Neural crest cell (in vitro differentiated cells): ENCODE results near the gene SSTR4. TPM values are rescaled to one million over a fixed set of nuclear protein-coding genes. Genes with fewer than 3 reads are reported as not detected.

Source experiments
- DNase-seq: peaks from one replicate; pipeline ENCODE4 v3.0.0; 2021; ENCODE audit warnings: low read depth, mixed read lengths, low spot score
- H3K27ac Mint-ChIP-seq: one replicate; pipeline ENCODE4 v1.8.0; 2021; ENCODE audit warnings: mild to moderate bottlenecking, mixed read lengths; ENCODE audit not compliant: unreplicated experiment
- H3K27me3 Mint-ChIP-seq: 2 replicates; pipeline ENCODE4 v1.8.0; 2021; ENCODE audit warnings: low read depth, mild to moderate bottlenecking, mixed read lengths
- H3K36me3 Mint-ChIP-seq: 2 replicates; pipeline ENCODE4 v1.8.0; 2021; ENCODE audit warnings: low read depth, mild to moderate bottlenecking, mixed read lengths
- H3K4me1 Mint-ChIP-seq: 2 replicates; pipeline ENCODE4 v1.8.0; 2021; ENCODE audit warnings: mixed read lengths
- H3K4me3 Mint-ChIP-seq: one replicate; pipeline ENCODE4 v1.8.0; 2021; ENCODE audit warnings: mild to moderate bottlenecking, mixed read lengths
- H3K9me3 Mint-ChIP-seq: 2 replicates; pipeline ENCODE4 v1.8.0; 2021; ENCODE audit warnings: mixed read lengths
- total RNA-seq: library from RNA; stranded (reverse); gene quantifications from 2 replicates; pipeline ENCODE4 v1.2.1, GENCODE V29; 2021
- TF ChIP-seq, protein P1 (sequence below): fragments of 200-600 bp; sonication (generic); conservative IDR thresholded peaks from 2 replicates; pipeline ENCODE4 v1.5.0; 2021; ENCODE audit warnings: antibody characterized with exemption, mild to moderate bottlenecking

SSTR4 gene
- total RNA-seq, 1 donor from 2014 or later: not detected

DNA sequence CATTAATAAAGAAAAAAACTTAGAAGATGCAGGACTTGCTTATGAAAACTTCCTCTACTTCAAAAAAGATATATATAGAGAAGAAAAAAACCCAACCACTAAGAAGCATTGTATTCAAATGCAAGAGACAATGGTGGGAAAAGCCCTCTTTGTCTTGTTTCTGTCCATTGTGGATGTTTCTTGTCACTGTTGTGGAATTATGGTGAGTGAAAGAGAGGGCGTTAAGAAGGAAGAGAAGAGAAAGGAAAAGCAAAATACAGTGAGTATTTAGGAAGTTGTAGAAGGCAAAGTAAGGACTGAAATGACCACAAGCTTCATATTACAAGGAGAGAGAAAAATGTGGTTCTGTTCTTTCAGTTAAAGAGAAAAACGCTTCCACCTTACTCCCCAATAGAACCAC lies 28.5 kb downstream of the SSTR4 start:
- H3K27ac Mint-ChIP-seq: no peak overlapping the region
- peaks cover 22% of the 10 kb centered on the region for H3K4me1 Mint-ChIP-seq
- DNase-seq: no peak
- H3K27me3 Mint-ChIP-seq: peaks cover 3% of the 10 kb centered on the region
- no peaks in the 10 kb centered on the region for H3K9me3 Mint-ChIP-seq
- no peak overlapping the region for H3K4me3 Mint-ChIP-seq
- TF ChIP-seq, protein P1, sequence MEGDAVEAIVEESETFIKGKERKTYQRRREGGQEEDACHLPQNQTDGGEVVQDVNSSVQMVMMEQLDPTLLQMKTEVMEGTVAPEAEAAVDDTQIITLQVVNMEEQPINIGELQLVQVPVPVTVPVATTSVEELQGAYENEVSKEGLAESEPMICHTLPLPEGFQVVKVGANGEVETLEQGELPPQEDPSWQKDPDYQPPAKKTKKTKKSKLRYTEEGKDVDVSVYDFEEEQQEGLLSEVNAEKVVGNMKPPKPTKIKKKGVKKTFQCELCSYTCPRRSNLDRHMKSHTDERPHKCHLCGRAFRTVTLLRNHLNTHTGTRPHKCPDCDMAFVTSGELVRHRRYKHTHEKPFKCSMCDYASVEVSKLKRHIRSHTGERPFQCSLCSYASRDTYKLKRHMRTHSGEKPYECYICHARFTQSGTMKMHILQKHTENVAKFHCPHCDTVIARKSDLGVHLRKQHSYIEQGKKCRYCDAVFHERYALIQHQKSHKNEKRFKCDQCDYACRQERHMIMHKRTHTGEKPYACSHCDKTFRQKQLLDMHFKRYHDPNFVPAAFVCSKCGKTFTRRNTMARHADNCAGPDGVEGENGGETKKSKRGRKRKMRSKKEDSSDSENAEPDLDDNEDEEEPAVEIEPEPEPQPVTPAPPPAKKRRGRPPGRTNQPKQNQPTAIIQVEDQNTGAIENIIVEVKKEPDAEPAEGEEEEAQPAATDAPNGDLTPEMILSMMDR: no peak
- no peaks in the 10 kb centered on the region for H3K36me3 Mint-ChIP-seq

DNA sequence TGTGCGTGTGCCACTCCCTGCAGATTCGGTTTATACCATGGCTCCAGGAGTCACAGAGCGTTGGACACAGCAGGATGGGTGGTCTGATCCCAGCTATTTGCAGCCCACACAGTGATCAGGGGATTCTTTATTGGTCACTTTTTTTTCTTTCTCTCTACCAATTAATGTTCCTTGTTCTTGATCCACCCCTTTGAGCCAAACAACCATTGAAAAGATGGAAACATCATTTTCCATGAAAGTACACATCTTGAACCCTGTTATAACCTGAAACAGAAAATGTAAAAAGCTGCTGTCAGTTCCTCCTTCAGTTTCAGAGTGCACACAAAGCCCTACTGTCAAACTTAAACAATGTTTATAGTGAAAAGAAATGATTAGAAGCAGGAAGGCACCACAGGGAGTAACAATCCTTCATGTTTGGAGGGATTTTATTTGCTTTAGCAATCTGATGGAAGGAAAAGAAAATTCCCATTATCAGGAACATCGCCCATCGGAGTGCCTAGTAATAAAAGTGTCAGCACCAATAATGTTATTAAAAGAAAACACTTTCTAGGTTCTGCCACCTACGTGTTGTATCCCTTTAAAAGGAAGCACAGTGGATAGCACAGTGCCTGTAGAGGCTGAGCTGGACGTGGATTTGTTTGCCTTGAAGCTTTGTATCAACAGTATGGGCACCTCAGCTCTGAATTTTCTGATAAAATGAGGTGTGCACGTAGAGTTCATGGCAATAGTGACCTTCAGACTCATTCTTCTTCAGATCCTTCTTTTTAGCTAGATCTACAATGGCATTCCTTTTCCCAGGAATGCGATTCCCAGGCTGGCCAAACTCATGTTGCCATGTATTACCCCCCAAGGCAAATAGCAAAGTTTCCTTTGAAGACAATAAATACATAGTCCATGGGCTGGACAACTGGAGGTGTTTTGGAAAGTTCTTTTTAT lies 30.4 kb downstream of the SSTR4 start:
- Mint-ChIP-seq H3K9me3 (no peaks in the 10 kb centered on the region), H3K27ac (no peak overlapping the region), H3K4me1 (peaks cover 22% of the 10 kb centered on the region), H3K4me3 (no peak overlapping the region), H3K36me3 (no peaks in the 10 kb centered on the region), H3K27me3 (peaks cover 3% of the 10 kb centered on the region)
- TF ChIP-seq, protein P1: no peak
- DNase-seq: no peak

DNA sequence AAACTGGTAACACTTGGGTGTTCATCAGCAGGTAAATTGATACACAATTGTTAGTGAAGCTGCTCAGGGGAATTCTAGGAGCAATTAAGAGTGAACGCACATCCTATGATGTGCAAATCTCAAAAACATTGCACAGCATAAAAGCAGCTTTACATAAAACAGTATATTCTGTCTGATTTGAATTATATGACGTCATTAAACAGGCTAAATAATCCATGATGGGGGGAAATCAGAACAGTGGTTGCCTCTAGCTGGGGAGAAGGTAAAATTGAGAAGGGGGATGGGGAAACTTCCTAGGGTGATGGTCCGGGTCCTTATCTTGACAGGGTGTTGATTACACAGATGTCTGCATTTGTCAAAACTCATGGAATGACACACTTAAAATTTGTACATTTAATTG lies 31.7 kb downstream of the SSTR4 start:
- no peaks in the 10 kb centered on the region for H3K36me3 Mint-ChIP-seq
- H3K4me3 Mint-ChIP-seq: no peak overlapping the region
- no peak for DNase-seq
- no peaks in the 10 kb centered on the region for H3K9me3 Mint-ChIP-seq
- peaks cover 3% of the 10 kb centered on the region for H3K27me3 Mint-ChIP-seq
- TF ChIP-seq, protein P1: no peak
- H3K4me1 Mint-ChIP-seq: peaks cover 16% of the 10 kb centered on the region
- H3K27ac Mint-ChIP-seq: no peak overlapping the region

GRCh38 chr20:23068283-23068682 lies 33.2 kb downstream of the SSTR4 start:
- H3K36me3 Mint-ChIP-seq: no peaks in the 10 kb centered on the region
- peaks cover 3% of the 10 kb centered on the region for H3K27me3 Mint-ChIP-seq
- H3K4me3 Mint-ChIP-seq: no peak overlapping the region
- DNase-seq: no peak
- H3K9me3 Mint-ChIP-seq: no peaks in the 10 kb centered on the region
- TF ChIP-seq, protein P1: no peak
- no peak overlapping the region for H3K27ac Mint-ChIP-seq
- H3K4me1 Mint-ChIP-seq: peaks cover 9% of the 10 kb centered on the region

GRCh38 chr20:23069108-23069507 lies 34.0 kb downstream of the SSTR4 start:
- Mint-ChIP-seq H3K27me3 (peaks cover 3% of the 10 kb centered on the region), H3K4me1 (peaks cover 9% of the 10 kb centered on the region), H3K9me3 (no peaks in the 10 kb centered on the region), H3K36me3 (no peaks in the 10 kb centered on the region), H3K4me3 (no peak overlapping the region), H3K27ac (no peak overlapping the region)
- DNase-seq: no peak
- TF ChIP-seq, protein P1: no peak
